SK-N-SH (cell line): ENCODE results near the gene KLHL25. TPM values are rescaled to one million over a fixed set of nuclear protein-coding genes. Genes with fewer than 3 reads are reported as not detected.

Experiments
- CTCF ChIA-PET: fragments of 300-600, 350-600 bp; formaldehyde crosslinking; extraction: SDS; loops from one replicate; lab custom pipeline; 2021; lab: Yijun Ruan, JAX
- POLR2A ChIA-PET: fragments of 350-600 bp; sonication (Branson Sonifier 250); formaldehyde crosslinking; extraction: SDS; loops from one replicate; lab custom pipeline; 2020; ENCODE audit warnings: antibody characterized with exemption, inconsistent platforms; lab: Yijun Ruan, JAX
- DNase-seq: peaks from one replicate; pipeline ENCODE4 v3.0.0; 2012
- H2AFZ ChIP-seq: fragments of 200-600 bp; sonication (generic); 2 replicates; pipeline ENCODE4 v1.8.1; 2016; ENCODE audit warnings: antibody characterized with exemption, mild to moderate bottlenecking, low read depth
- H3F3A ChIP-seq: fragments of 200-600 bp; sonication (generic); replicated peaks from 2 replicates; pipeline ENCODE3; 2016; ENCODE audit warnings: antibody characterized with exemption, mild to moderate bottlenecking; ENCODE audit not compliant: insufficient read depth
- H3K27ac ChIP-seq, 2 experiments: fragments of 200-500 bp in 1 of 2; fragments of 200-600 bp in 1 of 2; sonication (Bioruptor generic) in 1 of 2; sonication (generic), shearing (Covaris generic) in 1 of 2; 2 replicates each; pipeline versions ENCODE4 v1.5.1 to v1.6.1; 2014 to 2016; ENCODE audit warnings: low read depth in 2 of 2, inconsistent platforms in 1 of 2, low read length in 1 of 2, mild to moderate bottlenecking in 1 of 2, mixed read lengths in 1 of 2
- H3K27me3 ChIP-seq: fragments of 200-600 bp; sonication (generic), shearing (Covaris generic); 2 replicates; pipeline ENCODE4 v1.6.1; 2016; ENCODE audit warnings: mixed run types; ENCODE audit not compliant: insufficient read depth
- H3K36me3 ChIP-seq, 2 experiments: fragments of 200-500 bp in 1 of 2; fragments of 200-600 bp in 1 of 2; sonication (Bioruptor generic) in 1 of 2; sonication (generic) in 1 of 2; replicated peaks in 1 of 2; 2 replicates each; pipeline versions ENCODE3 to v1.5.1; 2014 to 2016; ENCODE audit warnings: low read length in 1 of 2, mild to moderate bottlenecking in 1 of 2; ENCODE audit not compliant: insufficient read depth in 2 of 2, control insufficient read depth in 1 of 2
- H3K4me1 ChIP-seq, 2 experiments: fragments of 200-500 bp in 1 of 2; fragments of 200-600 bp in 1 of 2; sonication (Bioruptor generic) in 1 of 2; sonication (generic), shearing (Covaris generic) in 1 of 2; 2 replicates each; pipeline versions ENCODE4 v1.5.1 to v1.6.1; 2014 to 2016; ENCODE audit warnings: low read depth in 1 of 2, low read length in 1 of 2, mixed run types in 1 of 2; ENCODE audit not compliant: insufficient read depth in 2 of 2, control insufficient read depth in 1 of 2
- H3K4me2 ChIP-seq: fragments of 200-600 bp; sonication (generic), shearing (Covaris generic); 2 replicates; pipeline ENCODE4 v1.6.1; 2017; ENCODE audit warnings: mixed run types
- H3K4me3 ChIP-seq, 2 experiments: fragments of 200-500 bp in 1 of 2; fragments of 200-600 bp in 1 of 2; sonication (Bioruptor generic) in 1 of 2; sonication (generic), shearing (Covaris generic) in 1 of 2; 2 replicates each; pipeline versions ENCODE4 v1.5.1 to v1.8.1; 2014 to 2016; ENCODE audit warnings: low read depth in 2 of 2, inconsistent platforms in 1 of 2, low read length in 1 of 2, mild to moderate bottlenecking in 1 of 2, mixed read lengths in 1 of 2, moderate library complexity in 1 of 2
- H3K79me2 ChIP-seq: fragments of 200-600 bp; sonication (generic); 2 replicates; pipeline ENCODE4 v1.8.1; 2017; ENCODE audit warnings: mild to moderate bottlenecking; ENCODE audit not compliant: insufficient read depth
- H3K9ac ChIP-seq: fragments of 200-600 bp; sonication (generic); 2 replicates; pipeline ENCODE4 v1.6.1; 2017; ENCODE audit warnings: mixed run types
- H3K9me2 ChIP-seq: fragments of 200-600 bp; sonication (generic); 2 replicates; pipeline ENCODE4 v1.6.1; 2017; ENCODE audit warnings: mixed run types
- H3K9me3 ChIP-seq: fragments of 200-600 bp; sonication (generic); 2 replicates; pipeline ENCODE4 v1.6.1; 2017; ENCODE audit warnings: mixed run types, mild to moderate bottlenecking, moderate library complexity
- H4K20me1 ChIP-seq: fragments of 200-600 bp; sonication (generic); 2 replicates; pipeline ENCODE4 v1.6.1; 2017; ENCODE audit warnings: mild to moderate bottlenecking, mixed run types; ENCODE audit not compliant: insufficient read depth
- CHD2 ChIP-seq: fragments of 150-350 bp; IDR thresholded peaks from 2 replicates; pipeline ENCODE4 v1.6.1; 2018; ENCODE audit warnings: low read length; ENCODE audit not compliant: partially characterized antibody
- FOXJ3 ChIP-seq: sonication (generic); formaldehyde crosslinking; IDR thresholded peaks from 2 replicates; pipeline ENCODE4 v1.5.1; 2020; ENCODE audit warnings: mild to moderate bottlenecking, missing genetic modification reagents
- GABPA ChIP-seq: IDR thresholded peaks from 2 replicates; pipeline ENCODE4 v1.4.0; 2012; ENCODE audit warnings: low read depth, mild to moderate bottlenecking
- GATA2 ChIP-seq: sonication (generic); formaldehyde crosslinking; IDR thresholded peaks from 2 replicates; pipeline ENCODE4 v1.5.0; 2020; ENCODE audit warnings: mild to moderate bottlenecking, missing genetic modification reagents
- NRF1 ChIP-seq: IDR thresholded peaks from 2 replicates; pipeline ENCODE4 v1.6.1; 2012; ENCODE audit warnings: low read depth, mild to moderate bottlenecking, low read length
- POLR2AphosphoS5 ChIP-seq: IDR thresholded peaks from 2 replicates; pipeline ENCODE4 v1.6.1; 2012; ENCODE audit warnings: low read depth, low read length
- RCOR1 ChIP-seq: fragments of 150-350 bp; IDR thresholded peaks from 2 replicates; pipeline ENCODE4 v1.6.1; 2017; ENCODE audit warnings: antibody characterized with exemption, low read length
- RFX5 ChIP-seq: IDR thresholded peaks from 2 replicates; pipeline ENCODE4 v1.6.1; 2012; ENCODE audit warnings: mild to moderate bottlenecking, improper control_type of control experiment, low read length
- RXRA ChIP-seq: IDR thresholded peaks from 2 replicates; pipeline ENCODE4 v1.4.0; 2012; ENCODE audit warnings: low read depth, mild to moderate bottlenecking, borderline replicate concordance
- SIN3A ChIP-seq: IDR thresholded peaks from 2 replicates; pipeline ENCODE4 v1.6.1; 2012; ENCODE audit warnings: low read depth, mild to moderate bottlenecking, low read length, moderate library complexity, borderline replicate concordance
- SMC3 ChIP-seq: IDR thresholded peaks from 2 replicates; pipeline ENCODE4 v1.6.1; 2012; ENCODE audit warnings: low read depth, low read length, improper control_type of control experiment
- TAF1 ChIP-seq: IDR thresholded peaks from 2 replicates; pipeline ENCODE4 v1.6.1; 2012; ENCODE audit warnings: low read depth, mild to moderate bottlenecking, low read length, moderate library complexity, borderline replicate concordance
- TCF12 ChIP-seq: IDR thresholded peaks from 2 replicates; pipeline ENCODE4 v1.4.0; 2012
- YY1 ChIP-seq: IDR thresholded peaks from 2 replicates; pipeline ENCODE4 v1.4.0; 2012; ENCODE audit warnings: low read depth, mild to moderate bottlenecking
- WGBS: methylation state at CpG from one replicate; pipeline ENCODE4 v1.1.6; 2017; ENCODE audit warnings: low lambda C conversion rate; 5-methylcytosine and 5-hydroxymethylcytosine counted together
- polyA plus RNA-seq, 3 experiments: library from polyadenylated mRNA; depleted of rRNA; stranded (reverse); fragments of >200 nt; gene quantifications; 2 replicates each; pipeline ENCODE4 v1.2.3, GENCODE V29; 2012
- TF ChIP-seq, protein P1 (sequence below): fragments of 150-350 bp; IDR thresholded peaks from 2 replicates; pipeline ENCODE4 v1.6.1; 2016; ENCODE audit warnings: mild to moderate bottlenecking, low read depth, low read length
- TF ChIP-seq, protein P2 (sequence below): IDR thresholded peaks from 2 replicates; pipeline ENCODE4; 2012
- TF ChIP-seq, protein P3 (sequence below): fragments of 150-350 bp; IDR thresholded peaks from 2 replicates; pipeline ENCODE4 v1.6.1; 2017; ENCODE audit warnings: antibody characterized with exemption, low read length, low read depth, borderline replicate concordance
- TF ChIP-seq, protein P4 (sequence below): IDR thresholded peaks from 2 replicates; pipeline ENCODE4 v1.4.0; 2012; ENCODE audit warnings: low read depth
- TF ChIP-seq, protein P5 (sequence below): fragments of 200-600 bp; sonication (generic); IDR thresholded peaks from 2 replicates; pipeline ENCODE4 v1.6.1; 2017; ENCODE audit warnings: antibody characterized with exemption, mild to moderate bottlenecking, moderate library complexity

Gene KLHL25
- polyA plus RNA-seq, 1 of the 3 experiments (the other 2 are of a cell fraction) = 4.5 TPM

DNA sequence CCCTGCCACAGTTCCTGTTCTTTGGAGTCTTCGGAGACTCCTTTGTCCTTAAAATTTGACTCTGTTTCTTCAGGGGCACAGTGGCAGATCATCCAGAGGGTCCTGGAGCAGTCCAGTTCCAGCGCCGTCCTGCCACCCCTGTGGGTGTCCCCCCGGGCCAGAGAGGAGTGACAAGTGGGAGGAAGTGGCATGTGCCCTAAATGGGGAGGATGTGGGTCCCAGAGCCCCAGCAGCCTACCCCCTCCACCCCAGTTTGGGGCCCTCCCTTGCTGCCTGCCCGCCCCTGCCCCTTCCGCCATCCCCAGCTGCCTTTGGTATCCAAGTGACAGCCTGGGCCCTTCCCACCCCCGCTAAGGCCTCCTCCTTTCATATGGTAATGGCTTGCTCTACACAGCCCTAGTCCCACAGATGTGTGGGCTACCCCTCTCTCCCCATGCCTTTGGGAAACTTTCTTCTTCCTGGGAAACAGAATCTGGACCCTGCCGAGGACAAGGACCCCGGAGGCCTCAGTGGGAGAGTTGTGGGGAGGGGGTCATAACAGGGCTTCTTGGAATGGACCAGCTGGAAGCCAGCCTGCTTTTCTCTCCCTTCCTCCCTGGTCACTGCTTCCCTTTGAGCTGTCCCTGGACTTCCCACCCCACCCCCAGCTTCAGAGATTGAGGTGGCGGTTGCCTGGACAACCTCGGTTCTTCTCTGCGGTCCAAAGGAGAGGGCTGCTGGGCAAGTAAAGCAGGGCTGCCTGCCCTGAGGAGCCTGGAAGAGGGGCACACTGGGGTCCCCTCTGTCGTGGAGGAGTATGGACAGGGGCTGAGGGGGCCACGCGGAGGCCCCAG lies 43.2 kb downstream of the KLHL25 start:
- no peak overlapping the region; a peak in 1 of 4 replicates for H3K27ac ChIP-seq
- H3K9me3 ChIP-seq = no peaks in the 10 kb centered on the region
- H3K4me1 ChIP-seq = peaks cover 0 to 28% of the 10 kb centered on the region in 2 experiments; a peak in 1 of 4 replicates
- H3K9ac ChIP-seq = no peak overlapping the region
- CTCF ChIA-PET = interaction anchor here (1.5 kb wide), 1 partner anchor 12 kb away, joined by 4 read pairs; no protein-coding TSS in a partner anchor
- no peaks in the 10 kb centered on the region for H3K27me3 ChIP-seq
- no peak for DNase-seq
- H2AFZ ChIP-seq = no peak overlapping the region
- peaks cover 0 to 21% of the 10 kb centered on the region in 2 experiments for H3K36me3 ChIP-seq
- WGBS = 85% methylated on average over 14 of the region's 15 CpGs
- H3K4me2 ChIP-seq = no peak overlapping the region
- H3K79me2 ChIP-seq = no peaks in the 10 kb centered on the region
- POLR2A ChIA-PET = interaction anchor here (1.3 kb wide), 1 partner anchor 13 kb away, joined by 3 read pairs; no protein-coding TSS in a partner anchor
- H3F3A ChIP-seq = no peaks in the 10 kb centered on the region
- H4K20me1 ChIP-seq = no peaks in the 10 kb centered on the region
- no peaks in the 10 kb centered on the region for H3K9me2 ChIP-seq
- TF ChIP-seq YY1 = no peak
- no peak for TF ChIP-seq SMC3
- no peak for TF ChIP-seq NRF1
- TF ChIP-seq, all 33 proteins: peak for 0
- no peak overlapping the region for H3K4me3 ChIP-seq

DNA sequence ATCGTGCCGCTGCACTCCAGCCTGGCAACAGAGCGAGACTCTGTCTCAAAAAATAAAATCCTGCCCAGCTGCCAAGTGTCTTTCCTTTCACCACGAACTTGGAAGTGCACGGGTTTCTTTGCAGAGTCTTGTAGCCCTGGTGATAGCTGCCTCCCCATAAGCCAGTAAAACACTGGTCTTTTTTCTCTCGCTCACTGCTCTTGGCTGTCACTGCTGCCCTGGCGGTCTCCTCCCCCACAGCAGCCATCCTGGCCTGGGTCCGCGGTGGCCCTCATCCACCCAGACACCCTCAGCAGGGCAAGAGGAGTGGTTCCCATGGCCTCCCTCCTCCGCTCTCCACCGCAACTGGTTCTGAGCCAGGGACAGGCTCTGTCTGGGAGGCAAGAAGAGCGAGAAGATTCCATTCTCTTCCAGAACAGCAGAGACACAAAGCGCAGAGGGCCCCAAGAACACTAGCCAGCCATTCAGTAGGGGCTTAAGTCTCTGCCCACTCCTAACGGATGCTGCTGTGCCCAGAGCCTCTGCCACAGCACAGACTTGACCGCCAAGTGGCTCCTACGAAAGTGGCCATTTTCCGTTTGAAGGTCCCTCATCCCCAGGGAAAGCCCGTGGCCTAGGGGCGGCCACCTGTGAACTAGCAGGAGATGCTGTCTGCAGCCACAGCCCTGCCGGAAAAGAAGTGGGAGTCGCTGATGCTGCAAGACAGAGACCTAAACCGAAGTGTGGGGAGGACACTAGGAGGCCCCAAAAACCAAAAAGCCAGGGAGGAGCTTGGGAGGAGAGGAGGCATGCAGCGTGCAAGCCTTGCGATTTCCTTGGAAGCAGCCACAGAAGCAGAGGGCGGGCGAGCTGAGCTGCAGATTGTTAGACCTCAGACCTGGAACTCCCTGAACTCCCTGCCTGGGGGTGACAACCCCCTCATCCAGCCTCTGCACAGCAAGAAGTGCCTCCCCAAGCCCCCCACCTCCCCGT lies 44.1 kb downstream of the KLHL25 start:
- no peak overlapping the region for H2AFZ ChIP-seq
- 91% methylated on average over 26 of the region's 27 CpGs for WGBS
- no peaks in the 10 kb centered on the region for H3F3A ChIP-seq
- no peaks in the 10 kb centered on the region for H3K79me2 ChIP-seq
- no peaks in the 10 kb centered on the region for H3K27me3 ChIP-seq
- no peak overlapping the region for H3K4me2 ChIP-seq
- no peaks in the 10 kb centered on the region for H3K9me3 ChIP-seq
- no peak overlapping the region for H3K4me3 ChIP-seq
- ChIA-PET POLR2A (interaction anchor here (0.6 to 1.3 kb wide), 2 partner anchors 9 to 13 kb away, joined by 3 to 4 read pairs; no protein-coding TSS in a partner anchor), CTCF (interaction anchor here (1.6 kb wide), 1 partner anchor 81 kb away, joined by 7 read pairs; no protein-coding TSS in a partner anchor)
- no peak for DNase-seq
- H3K27ac ChIP-seq = no peak overlapping the region
- no peak overlapping the region for H3K9ac ChIP-seq
- H3K9me2 ChIP-seq = no peaks in the 10 kb centered on the region
- no peaks in the 10 kb centered on the region for H4K20me1 ChIP-seq
- peaks cover 4 to 29% of the 10 kb centered on the region in 2 experiments for H3K36me3 ChIP-seq
- H3K4me1 ChIP-seq = peaks cover 0 to 26% of the 10 kb centered on the region in 2 experiments; a peak in 1 of 4 replicates
- TF ChIP-seq TAF1 (no peak), TCF12 (no peak), RXRA (no peak), GABPA (no peak), RFX5 (no peak), GATA2 (CRISPR knock-in tag) (no peak), POLR2AphosphoS5 (no peak), CHD2 (no peak), RCOR1 (no peak), SIN3A (no peak), FOXJ3 (no peak), SMC3 (no peak)
- TF ChIP-seq, protein P1, sequence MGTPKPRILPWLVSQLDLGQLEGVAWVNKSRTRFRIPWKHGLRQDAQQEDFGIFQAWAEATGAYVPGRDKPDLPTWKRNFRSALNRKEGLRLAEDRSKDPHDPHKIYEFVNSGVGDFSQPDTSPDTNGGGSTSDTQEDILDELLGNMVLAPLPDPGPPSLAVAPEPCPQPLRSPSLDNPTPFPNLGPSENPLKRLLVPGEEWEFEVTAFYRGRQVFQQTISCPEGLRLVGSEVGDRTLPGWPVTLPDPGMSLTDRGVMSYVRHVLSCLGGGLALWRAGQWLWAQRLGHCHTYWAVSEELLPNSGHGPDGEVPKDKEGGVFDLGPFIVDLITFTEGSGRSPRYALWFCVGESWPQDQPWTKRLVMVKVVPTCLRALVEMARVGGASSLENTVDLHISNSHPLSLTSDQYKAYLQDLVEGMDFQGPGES = no peak
- TF ChIP-seq, protein P2, sequence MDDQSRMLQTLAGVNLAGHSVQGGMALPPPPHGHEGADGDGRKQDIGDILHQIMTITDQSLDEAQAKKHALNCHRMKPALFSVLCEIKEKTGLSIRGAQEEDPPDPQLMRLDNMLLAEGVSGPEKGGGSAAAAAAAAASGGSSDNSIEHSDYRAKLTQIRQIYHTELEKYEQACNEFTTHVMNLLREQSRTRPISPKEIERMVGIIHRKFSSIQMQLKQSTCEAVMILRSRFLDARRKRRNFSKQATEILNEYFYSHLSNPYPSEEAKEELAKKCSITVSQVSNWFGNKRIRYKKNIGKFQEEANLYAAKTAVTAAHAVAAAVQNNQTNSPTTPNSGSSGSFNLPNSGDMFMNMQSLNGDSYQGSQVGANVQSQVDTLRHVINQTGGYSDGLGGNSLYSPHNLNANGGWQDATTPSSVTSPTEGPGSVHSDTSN = no peak
- TF ChIP-seq, protein P3, sequence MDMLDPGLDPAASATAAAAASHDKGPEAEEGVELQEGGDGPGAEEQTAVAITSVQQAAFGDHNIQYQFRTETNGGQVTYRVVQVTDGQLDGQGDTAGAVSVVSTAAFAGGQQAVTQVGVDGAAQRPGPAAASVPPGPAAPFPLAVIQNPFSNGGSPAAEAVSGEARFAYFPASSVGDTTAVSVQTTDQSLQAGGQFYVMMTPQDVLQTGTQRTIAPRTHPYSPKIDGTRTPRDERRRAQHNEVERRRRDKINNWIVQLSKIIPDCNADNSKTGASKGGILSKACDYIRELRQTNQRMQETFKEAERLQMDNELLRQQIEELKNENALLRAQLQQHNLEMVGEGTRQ = no peak
- TF ChIP-seq, protein P4, sequence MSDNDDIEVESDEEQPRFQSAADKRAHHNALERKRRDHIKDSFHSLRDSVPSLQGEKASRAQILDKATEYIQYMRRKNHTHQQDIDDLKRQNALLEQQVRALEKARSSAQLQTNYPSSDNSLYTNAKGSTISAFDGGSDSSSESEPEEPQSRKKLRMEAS = no peak
- TF ChIP-seq, protein P5, sequence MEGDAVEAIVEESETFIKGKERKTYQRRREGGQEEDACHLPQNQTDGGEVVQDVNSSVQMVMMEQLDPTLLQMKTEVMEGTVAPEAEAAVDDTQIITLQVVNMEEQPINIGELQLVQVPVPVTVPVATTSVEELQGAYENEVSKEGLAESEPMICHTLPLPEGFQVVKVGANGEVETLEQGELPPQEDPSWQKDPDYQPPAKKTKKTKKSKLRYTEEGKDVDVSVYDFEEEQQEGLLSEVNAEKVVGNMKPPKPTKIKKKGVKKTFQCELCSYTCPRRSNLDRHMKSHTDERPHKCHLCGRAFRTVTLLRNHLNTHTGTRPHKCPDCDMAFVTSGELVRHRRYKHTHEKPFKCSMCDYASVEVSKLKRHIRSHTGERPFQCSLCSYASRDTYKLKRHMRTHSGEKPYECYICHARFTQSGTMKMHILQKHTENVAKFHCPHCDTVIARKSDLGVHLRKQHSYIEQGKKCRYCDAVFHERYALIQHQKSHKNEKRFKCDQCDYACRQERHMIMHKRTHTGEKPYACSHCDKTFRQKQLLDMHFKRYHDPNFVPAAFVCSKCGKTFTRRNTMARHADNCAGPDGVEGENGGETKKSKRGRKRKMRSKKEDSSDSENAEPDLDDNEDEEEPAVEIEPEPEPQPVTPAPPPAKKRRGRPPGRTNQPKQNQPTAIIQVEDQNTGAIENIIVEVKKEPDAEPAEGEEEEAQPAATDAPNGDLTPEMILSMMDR = no peak
